ENCODE measurements around the gene REXO1. TPM values are rescaled to one million over a fixed set of nuclear protein-coding genes. Genes with fewer than 3 reads are reported as not detected.

The REXO1 gene
- total RNA-seq, 1 experiment from 2014 or later, result 56.8 TPM

- no peak for TF ChIP-seq CTCF (conservative IDR thresholded peaks at IDR 0.05)
Measured at GRCh38 chr19:1883784-1884183, 35.5 kb upstream of the REXO1 start.

More at GRCh38 chr19:1883784-1884183, 35.5 kb upstream of the REXO1 start:
- Histone ChIP-seq H3K18ac (ENCODE audit: insufficient read length, low read depth, low read length) (no peak overlapping the region), H2BK5ac (ENCODE audit: insufficient read length, low read length) (no peak overlapping the region), H2AK5ac (ENCODE audit: insufficient read length, low read length) (no peak overlapping the region), H2BK20ac (ENCODE audit: low read depth, low read length, poor library complexity, severe bottlenecking) (no peak overlapping the region), H2BK120ac (ENCODE audit: low read depth, low read length, poor library complexity, severe bottlenecking) (no peak overlapping the region), H3K79me2 (ENCODE audit: insufficient read depth, low read length) (peaks cover 12% of the 10 kb centered on the region; the same call in 1 of the 2 replicates), H3K23me2 (ENCODE audit: insufficient read length, low read depth, low read length, poor library complexity, severe bottlenecking) (peaks cover 9% of the 10 kb centered on the region), H2BK15ac (ENCODE audit: low read depth, low read length) (no peak overlapping the region), H4K20me1 (ENCODE audit: control insufficient read depth, insufficient read depth, insufficient read length) (no peaks in the 10 kb centered on the region), H3K9ac (ENCODE audit: extremely low read depth, insufficient read length, low read length) (peak overlapping the region; percentile 65), H3K4me2 (ENCODE audit: insufficient read depth, insufficient read length, low read length) (peak overlapping the region; percentile 74), H2BK12ac (ENCODE audit: insufficient read length, low read depth, low read length) (no peak overlapping the region), H3K56ac (ENCODE audit: insufficient read length, low read depth, low read length) (no peak overlapping the region), H2AFZ (ENCODE audit: low read length) (no peak overlapping the region), H3K23ac (ENCODE audit: insufficient read length, low read depth, low read length) (no peak overlapping the region), H3K27me3 (ENCODE audit: insufficient read depth, low read length) (no peaks in the 10 kb centered on the region), H3K14ac (ENCODE audit: insufficient read depth, low read length) (no peak overlapping the region; the same call in 1 of the 2 replicates), H3K9me3 (ENCODE audit: control insufficient read depth, low read depth, low read length) (no peaks in the 10 kb centered on the region), H3K79me1 (ENCODE audit: insufficient read depth, low read depth, low read length, poor library complexity, severe bottlenecking) (peaks cover 23% of the 10 kb centered on the region), H4K5ac (ENCODE audit: insufficient read length, low read depth, low read length) (no peak overlapping the region), H3K4ac (ENCODE audit: low read depth, low read length) (no peak overlapping the region), H4K91ac (ENCODE audit: insufficient read length, low read depth, low read length) (peak overlapping the region; percentile 63), H3K27ac (ENCODE audit: insufficient read length, low read depth, low read length) (no peak overlapping the region), H4K8ac (replicated peaks; ENCODE audit: insufficient read length, low read depth, low read length) (no peak overlapping the region), H3K4me1 (ENCODE audit: insufficient read depth, low read length) (peaks cover 11% of the 10 kb centered on the region; the same call in 1 of the 2 replicates), H3T11ph (ENCODE audit: low read length) (no peak overlapping the region)
- WGBS (ENCODE audit: extremely low coverage, insufficient read length, low lambda C conversion rate), result no CpG with 5 or more reads among the region's 8 CpGs
- no peak for DNase-seq
- H3K27me3 Mint-ChIP-seq (ENCODE audit: low read depth), result peaks cover 2% of the 10 kb centered on the region; the same call in 1 of the 2 replicates
- no peaks in the 10 kb centered on the region; a peak in 1 of 5 replicates for H3K9me3 Mint-ChIP-seq
- 0 out of 7 replicates have a peak, but pooled peaks cover 0 to 4% (median 0%) of the 10 kb centered on the region in 3 experiments for H3K36me3 Mint-ChIP-seq (ENCODE audit: insufficient read depth in 1 of 3, low read depth in 3 of 3)
- peaks cover 33 to 34% of the 10 kb centered on the region in 2 experiments for H3K4me1 Mint-ChIP-seq
- no peak overlapping the region for H3K27ac Mint-ChIP-seq
- H3K4me3 Mint-ChIP-seq, result peak overlapping the region; percentile 91 to 95
